ENCODE measurements around the gene HMCN2. TPM values are rescaled to one million over a fixed set of nuclear protein-coding genes. Genes with fewer than 3 reads are reported as not detected.
A peak's percentile ranks its signal among the peaks of the same experiment; 100 is the strongest.

The HMCN2 gene
- total RNA-seq, 1 experiment from 2014 or later = 8.6 TPM

GRCh38 chr9:130345897-130346385 lies 80.4 kb downstream of the HMCN2 start:
- H2BK5ac ChIP-seq (ENCODE audit: insufficient read length, low read length) = no peak overlapping the region
- H4K91ac ChIP-seq (ENCODE audit: insufficient read length, low read depth, low read length) = no peak overlapping the region
- no peak overlapping the region for H3K18ac ChIP-seq (ENCODE audit: insufficient read length, low read depth, low read length)
- no peaks in the 10 kb centered on the region for H3K27me3 ChIP-seq (ENCODE audit: insufficient read depth, low read length)
- no peaks in the 10 kb centered on the region for H3K79me2 ChIP-seq (ENCODE audit: insufficient read depth, low read length)
- H3K79me1 ChIP-seq (ENCODE audit: insufficient read depth, low read depth, low read length, poor library complexity, severe bottlenecking) = no peaks in the 10 kb centered on the region
- DNase-seq = no peak
- no peak overlapping the region for H2BK120ac ChIP-seq (ENCODE audit: low read depth, low read length, poor library complexity, severe bottlenecking)
- H2BK20ac ChIP-seq (ENCODE audit: low read depth, low read length, poor library complexity, severe bottlenecking) = no peak overlapping the region
- Mint-ChIP-seq H3K36me3 (ENCODE audit: insufficient read depth in 1 of 3, low read depth in 3 of 3) (no peaks in the 10 kb centered on the region), H3K9me3 (no peaks in the 10 kb centered on the region), H3K27ac (peak overlapping the region in 1 of 3 experiments; percentile 33; a peak in 1 of 7 replicates), H3K4me3 (no peak overlapping the region), H3K4me1 (peaks cover 2 to 3% of the 10 kb centered on the region in 2 experiments; a peak in 3 of 4 replicates), H3K27me3 (ENCODE audit: low read depth) (no peaks in the 10 kb centered on the region)
- H2BK15ac ChIP-seq (ENCODE audit: low read depth, low read length) = no peak overlapping the region
- no peak overlapping the region for H2BK12ac ChIP-seq (ENCODE audit: insufficient read length, low read depth, low read length)
- no peak overlapping the region for H3K56ac ChIP-seq (ENCODE audit: insufficient read length, low read depth, low read length)
- no peaks in the 10 kb centered on the region for H3K4me1 ChIP-seq (ENCODE audit: insufficient read depth, low read length)
- H3K23me2 ChIP-seq (ENCODE audit: insufficient read length, low read depth, low read length, poor library complexity, severe bottlenecking) = no peaks in the 10 kb centered on the region
- H3K14ac ChIP-seq (ENCODE audit: insufficient read depth, low read length) = no peak overlapping the region
- no CpG with 5 or more reads among the region's 13 CpGs for WGBS (ENCODE audit: extremely low coverage, insufficient read length, low lambda C conversion rate)
- H4K5ac ChIP-seq (ENCODE audit: insufficient read length, low read depth, low read length) = no peak overlapping the region
- H4K8ac ChIP-seq (replicated peaks; ENCODE audit: insufficient read length, low read depth, low read length) = no peak overlapping the region
- no peak overlapping the region for H3K23ac ChIP-seq (ENCODE audit: insufficient read length, low read depth, low read length)
- H2AK5ac ChIP-seq (ENCODE audit: insufficient read length, low read length) = no peak overlapping the region
- no peak overlapping the region for H3K4ac ChIP-seq (ENCODE audit: low read depth, low read length)
- no peak overlapping the region for H3K27ac ChIP-seq (ENCODE audit: insufficient read length, low read depth, low read length)
- H3T11ph ChIP-seq (ENCODE audit: low read length) = no peak overlapping the region
- H3K9me3 ChIP-seq (ENCODE audit: control insufficient read depth, low read depth, low read length) = no peaks in the 10 kb centered on the region
- no peak overlapping the region for H2AFZ ChIP-seq (ENCODE audit: low read length)
- TF ChIP-seq CTCF (conservative IDR thresholded peaks at IDR 0.05) = no peak
- H3K4me2 ChIP-seq (ENCODE audit: insufficient read depth, insufficient read length, low read length) = no peak overlapping the region
- no peaks in the 10 kb centered on the region for H4K20me1 ChIP-seq (ENCODE audit: control insufficient read depth, insufficient read depth, insufficient read length)
- H3K9ac ChIP-seq (ENCODE audit: extremely low read depth, insufficient read length, low read length) = no peak overlapping the region

Data from H9 (cell line).